Stomach (tissue), 4 donors: Measurements from ENCODE around the gene ZNF585A.

Experiments
- EP300 ChIP-seq: sonication (generic); formaldehyde crosslinking; IDR thresholded peaks from one replicate; pipeline ENCODE4 v1.6.1; 2017; ENCODE audit warnings: antibody characterized with exemption
- POLR2A ChIP-seq, 4 donors: fragments of 450-650 bp; IDR thresholded peaks; one replicate each; pipeline ENCODE4 v1.6.1; 2016; ENCODE audit warnings: antibody characterized with exemption in 4 of 4, control low read depth in 2 of 4, mild to moderate bottlenecking in 1 of 4, moderate library complexity in 1 of 4
- TF ChIP-seq, protein P1 (sequence below), 7 experiments: fragments of 450-650 bp in 4 of 7; fragments of 200-600 bp in 3 of 7; sonication (generic) in 3 of 7; IDR thresholded peaks; one replicate each; pipeline ENCODE4 v1.5.1; 2016 to 2019; ENCODE audit warnings: antibody characterized with exemption in 7 of 7, control low read depth in 2 of 7, mild to moderate bottlenecking in 1 of 7

- TF ChIP-seq, protein P1, sequence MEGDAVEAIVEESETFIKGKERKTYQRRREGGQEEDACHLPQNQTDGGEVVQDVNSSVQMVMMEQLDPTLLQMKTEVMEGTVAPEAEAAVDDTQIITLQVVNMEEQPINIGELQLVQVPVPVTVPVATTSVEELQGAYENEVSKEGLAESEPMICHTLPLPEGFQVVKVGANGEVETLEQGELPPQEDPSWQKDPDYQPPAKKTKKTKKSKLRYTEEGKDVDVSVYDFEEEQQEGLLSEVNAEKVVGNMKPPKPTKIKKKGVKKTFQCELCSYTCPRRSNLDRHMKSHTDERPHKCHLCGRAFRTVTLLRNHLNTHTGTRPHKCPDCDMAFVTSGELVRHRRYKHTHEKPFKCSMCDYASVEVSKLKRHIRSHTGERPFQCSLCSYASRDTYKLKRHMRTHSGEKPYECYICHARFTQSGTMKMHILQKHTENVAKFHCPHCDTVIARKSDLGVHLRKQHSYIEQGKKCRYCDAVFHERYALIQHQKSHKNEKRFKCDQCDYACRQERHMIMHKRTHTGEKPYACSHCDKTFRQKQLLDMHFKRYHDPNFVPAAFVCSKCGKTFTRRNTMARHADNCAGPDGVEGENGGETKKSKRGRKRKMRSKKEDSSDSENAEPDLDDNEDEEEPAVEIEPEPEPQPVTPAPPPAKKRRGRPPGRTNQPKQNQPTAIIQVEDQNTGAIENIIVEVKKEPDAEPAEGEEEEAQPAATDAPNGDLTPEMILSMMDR (IDR thresholded peaks at IDR 0.05), result no peak
- TF ChIP-seq POLR2A (IDR thresholded peaks at IDR 0.05) (no peak), EP300 (no peak)
Measured at GRCh38 chr19:37114001-37114400, 58.5 kb downstream of the ZNF585A start.
